Naive thymus-derived CD4-positive, alpha-beta T cell (primary cell): Measurements from ENCODE around the gene EIF2AK2. TPM values are rescaled to one million over a fixed set of nuclear protein-coding genes. Genes with fewer than 3 reads are reported as not detected.
"Not testable (repeated sequence)": the region's sequence is repeated elsewhere in the genome, so short reads cannot be mapped to it uniquely, and the experiment has no call there.

Source experiments
- ATAC-seq: fragments of 150-1000 bp; cut with Tn5 transposase; 2 replicates; pipeline ENCODE4 v1.10.0; 2021; ENCODE audit warnings: mild to moderate bottlenecking, moderate library complexity
- CTCF ChIA-PET: fragments of 350-600 bp; sonication (Branson Sonifier 250); formaldehyde crosslinking; loops from one replicate; lab custom pipeline; 2021; ENCODE audit warnings: antibody characterized with exemption; lab: Charles Lee
- POLR2A ChIA-PET: fragments of 350-600 bp; sonication (Branson Sonifier 250); formaldehyde crosslinking; loops from one replicate; lab custom pipeline; 2021; ENCODE audit warnings: antibody characterized with exemption, inconsistent platforms; lab: Charles Lee
- DNase-seq, 9 donors: peaks; one replicate each; pipeline versions ENCODE4 v3.0.0 to v3.0.0-alpha.2; 2020 to 2022; ENCODE audit warnings: mixed read lengths in 1 of 9
- H3K27ac ChIP-seq: one replicate; pipeline ENCODE4 v1.7.0; 2013; ENCODE audit warnings: mild to moderate bottlenecking, low read depth, low read length, moderate library complexity
- H3K27me3 ChIP-seq, 2 donors: one replicate each; pipeline ENCODE4 v1.7.0; 2013; ENCODE audit warnings: low read length in 2 of 2, mild to moderate bottlenecking in 2 of 2, moderate library complexity in 2 of 2; ENCODE audit not compliant: control insufficient read depth in 2 of 2, insufficient read depth in 2 of 2
- H3K36me3 ChIP-seq, 3 experiments: 1 replicate in 2 of 3; 2 replicates in 1 of 3; pipeline ENCODE4 v1.7.0; 2013; ENCODE audit warnings: low read length in 3 of 3, mild to moderate bottlenecking in 3 of 3, moderate library complexity in 1 of 3; ENCODE audit not compliant: insufficient read depth in 3 of 3, control insufficient read depth in 2 of 3
- H3K4me1 ChIP-seq, 2 donors: one replicate each; pipeline ENCODE4 v1.7.0; 2013; ENCODE audit warnings: low read length in 2 of 2, mild to moderate bottlenecking in 2 of 2, moderate library complexity in 1 of 2; ENCODE audit not compliant: control insufficient read depth in 2 of 2, insufficient read depth in 2 of 2
- H3K4me3 ChIP-seq: 2 replicates; pipeline ENCODE4 v1.7.0; 2013; ENCODE audit warnings: mild to moderate bottlenecking, low read length
- H3K9me3 ChIP-seq, 3 experiments: 1 replicate in 2 of 3; 2 replicates in 1 of 3; pipeline ENCODE4 v1.7.0; 2013; ENCODE audit warnings: low read length in 3 of 3; ENCODE audit not compliant: control insufficient read depth in 2 of 3
- H3K27ac Mint-ChIP-seq, 9 donors: one replicate each; pipeline ENCODE4 v1.8.0; 2020 to 2022; ENCODE audit warnings: mixed read lengths in 9 of 9, mild to moderate bottlenecking in 8 of 9, moderate library complexity in 5 of 9, inconsistent platforms in 2 of 9
- H3K27me3 Mint-ChIP-seq, 5 donors: one replicate each; pipeline ENCODE4 v1.8.0; 2021 to 2022; ENCODE audit warnings: mixed read lengths in 5 of 5, mild to moderate bottlenecking in 1 of 5
- H3K36me3 Mint-ChIP-seq, 5 donors: one replicate each; pipeline ENCODE4 v1.8.0; 2020 to 2022; ENCODE audit warnings: mixed read lengths in 5 of 5, mild to moderate bottlenecking in 3 of 5, inconsistent platforms in 1 of 5
- H3K4me1 Mint-ChIP-seq, 7 donors: one replicate each; pipeline ENCODE4 v1.8.0; 2020 to 2022; ENCODE audit warnings: mixed read lengths in 7 of 7, mild to moderate bottlenecking in 3 of 7, inconsistent platforms in 1 of 7
- H3K4me3 Mint-ChIP-seq, 10 donors: one replicate each; pipeline ENCODE4 v1.8.0; 2020 to 2022; ENCODE audit warnings: mild to moderate bottlenecking in 10 of 10, mixed read lengths in 10 of 10, moderate library complexity in 6 of 10, inconsistent platforms in 2 of 10
- H3K9me3 Mint-ChIP-seq, 11 donors: one replicate each; pipeline ENCODE4 v1.8.0; 2020 to 2022; ENCODE audit warnings: mixed read lengths in 11 of 11, mild to moderate bottlenecking in 4 of 11, inconsistent platforms in 1 of 11, moderate library complexity in 1 of 11
- intact Hi-C, 2 donors: fragments of 100-400 bp; cut with micrococcal nuclease; formaldehyde crosslinking; loops; one replicate each; pipeline ENCODE4 v1.15.1; 2023
- polyA plus RNA-seq, 2 donors: library from polyadenylated mRNA; unstranded; fragments of 300-500 nt; fragmentation: Illumina TruSeq; gene quantifications; one replicate each; pipeline ENCODE4 v1.2.3, GENCODE V29; 2021
- total RNA-seq, 6 experiments: library from RNA in 5 of 6; stranded (reverse) in 5 of 6; gene quantifications; 1 replicate in 5 of 6; 2 replicates in 1 of 6; pipeline ENCODE4 v1.2.3 and lab custom pipeline; 2021 to 2026

EIF2AK2 gene
- total and polyA plus RNA-seq, 7 experiments from 2014 or later = 20.4 to 91.9 (median 23.5) TPM

- ChIA-PET POLR2A (interaction anchor here (0.6 kb wide), 1 partner anchor 114 kb away, joined by 3 read pairs; no protein-coding TSS in a partner anchor), CTCF (no interaction called here)
- Mint-ChIP-seq H3K9me3 (peaks cover 3 to 33% (median 9%) of the 10 kb centered on the region in 11 donors), H3K27ac (peak overlapping the region in 5 of 9 donors; percentile 34 to 78 (median 69)), H3K4me1 (peaks cover 13 to 53% (median 43%) of the 10 kb centered on the region in 7 donors), H3K27me3 (peaks cover 0 to 2% (median 0%) of the 10 kb centered on the region in 5 donors), H3K36me3 (peaks cover 13 to 59% (median 42%) of the 10 kb centered on the region in 5 donors), H3K4me3 (no peak overlapping the region)
- peaks cover 6 to 45% (median 7%) of the 10 kb centered on the region in 3 experiments for H3K36me3 ChIP-seq
- H3K9me3 ChIP-seq = peaks cover 0 to 9% (median 0%) of the 10 kb centered on the region in 3 experiments
- DNase-seq = no peak
- no peaks in the 10 kb centered on the region for H3K27me3 ChIP-seq
- H3K4me3 ChIP-seq = no peak overlapping the region
- H3K27ac ChIP-seq = no peak overlapping the region
- peaks cover 10 to 15% of the 10 kb centered on the region in 2 donors for H3K4me1 ChIP-seq
- ATAC-seq = no peak
- intact Hi-C loops = no loop called here
Observed at GRCh38 chr2:37201208-37201607, 44.4 kb upstream of the EIF2AK2 start.

- peak overlapping the region in 4 of 9 donors; percentile 25 to 99 (median 42) for H3K27ac Mint-ChIP-seq
- Histone ChIP-seq H3K4me1 (peaks cover 10 to 15% of the 10 kb centered on the region in 2 donors), H3K36me3 (peaks cover 0 to 28% (median 2%) of the 10 kb centered on the region in 3 experiments), H3K4me3 (no peak overlapping the region), H3K9me3 (peaks cover 0 to 3% (median 0%) of the 10 kb centered on the region in 3 experiments), H3K27ac (no peak overlapping the region), H3K27me3 (no peaks in the 10 kb centered on the region)
- DNase-seq = no peak
- ChIA-PET POLR2A (interaction anchor here (2.1 to 2.8 kb wide), 3 partner anchors 17 to 42 kb away, joined by 4 to 15 read pairs (median 14); partner anchors contain the start of genes CEBPZ, EIF2AK2 and NDUFAF7), CTCF (no interaction called here)
- peaks cover 0 to 8% (median 3%) of the 10 kb centered on the region in 11 donors for H3K9me3 Mint-ChIP-seq
- peaks cover 13 to 52% (median 34%) of the 10 kb centered on the region in 7 donors for H3K4me1 Mint-ChIP-seq
- peaks cover 0 to 3% (median 0%) of the 10 kb centered on the region in 5 donors for H3K27me3 Mint-ChIP-seq
- H3K36me3 Mint-ChIP-seq = peaks cover 7 to 34% (median 19%) of the 10 kb centered on the region in 5 donors
- intact Hi-C loops = no loop called here
- H3K4me3 Mint-ChIP-seq = peak overlapping the region in 2 of 10 donors; percentile 20 to 37
- ATAC-seq = no peak
Observed at GRCh38 chr2:37198681-37199065, 41.9 kb upstream of the EIF2AK2 start.

- ATAC-seq (peak; percentile 92), DNase-seq (peak; percentile 82 to 91 (median 88))
- Histone ChIP-seq H3K27me3 (no peaks in the 10 kb centered on the region), H3K4me3 (peak within 1 kb of the TSS; percentile 90), H3K27ac (peak within 1 kb of the TSS; percentile 82), H3K36me3 (peaks cover 0 to 14% (median 0%) of the 10 kb centered on the region in 3 experiments), H3K9me3 (no peaks in the 10 kb centered on the region), H3K4me1 (peaks cover 10 to 15% of the 10 kb centered on the region in 2 donors)
- CTCF ChIA-PET = no interaction called here
- POLR2A ChIA-PET = interaction anchor here (0.6 to 2.8 kb wide), 8 partner anchors 19 to 112 kb away, joined by 3 to 15 read pairs (median 4); partner anchors contain the start of genes CEBPZ, EIF2AK2, GPATCH11 and NDUFAF7
- intact Hi-C loops = loop anchor here (1.0 to 2.0 kb wide), 8 partner anchors 35 to 230 kb away; partner anchors contain the start of genes CEBPZ (in 2 of the 2), NDUFAF7 (in 2 of the 2), STRN (in 2 of the 2) and EIF2AK2 (in 1 of the 2)
- peaks cover 3 to 17% (median 5%) of the 10 kb centered on the region in 5 donors for H3K36me3 Mint-ChIP-seq
- peak within 1 kb of the TSS; percentile 93 to 99 (median 99) for H3K27ac Mint-ChIP-seq
- H3K27me3 Mint-ChIP-seq = peaks cover 0 to 5% (median 0%) of the 10 kb centered on the region in 5 donors
- peak within 1 kb of the TSS; percentile 93 to 100 (median 99) for H3K4me3 Mint-ChIP-seq
- peaks cover 14 to 47% (median 34%) of the 10 kb centered on the region in 7 donors for H3K4me1 Mint-ChIP-seq
- H3K9me3 Mint-ChIP-seq = peaks cover 0 to 4% (median 0%) of the 10 kb centered on the region in 11 donors
Observed at GRCh38 chr2:37196320-37197195, 39.8 kb upstream of the EIF2AK2 start, which contains the start of gene CEBPZOS. TSS of gene CEBPZOS (plus strand) at chr2:37196496. CDS start at chr2:37199705, 3,209 bp downstream.

GRCh38 chr2:37195862-37196319 lies 39.1 kb upstream of the EIF2AK2 start:
- peak overlapping the region; percentile 90 for H3K4me3 ChIP-seq
- H3K27ac Mint-ChIP-seq = peak overlapping the region; percentile 93 to 99 (median 99)
- intact Hi-C loops = loop anchor here (1.0 to 2.0 kb wide), 8 partner anchors 35 to 230 kb away; partner anchors contain the start of genes CEBPZ (in 2 of the 2), NDUFAF7 (in 2 of the 2), STRN (in 2 of the 2) and EIF2AK2 (in 1 of the 2)
- POLR2A ChIA-PET = interaction anchor here (0.8 to 1.3 kb wide), 3 partner anchors 11 to 111 kb away, joined by 4 to 10 read pairs (median 4); partner anchors contain the start of gene GPATCH11
- H3K27me3 Mint-ChIP-seq, ATAC-seq, H3K9me3 ChIP-seq, H3K27me3 ChIP-seq, H3K9me3 Mint-ChIP-seq, DNase-seq, CTCF ChIA-PET: not testable (repeated sequence)
- H3K27ac ChIP-seq = peak overlapping the region; percentile 82
- peaks cover 14 to 43% (median 30%) of the 10 kb centered on the region in 7 donors for H3K4me1 Mint-ChIP-seq
- peaks cover 0 to 11% (median 4%) of the 10 kb centered on the region in 5 donors for H3K36me3 Mint-ChIP-seq
- H3K4me3 Mint-ChIP-seq = peak overlapping the region; percentile 93 to 100 (median 99)
- peaks cover 10 to 15% of the 10 kb centered on the region in 2 donors for H3K4me1 ChIP-seq
- peaks cover 0 to 11% (median 0%) of the 10 kb centered on the region in 3 experiments for H3K36me3 ChIP-seq

DNA sequence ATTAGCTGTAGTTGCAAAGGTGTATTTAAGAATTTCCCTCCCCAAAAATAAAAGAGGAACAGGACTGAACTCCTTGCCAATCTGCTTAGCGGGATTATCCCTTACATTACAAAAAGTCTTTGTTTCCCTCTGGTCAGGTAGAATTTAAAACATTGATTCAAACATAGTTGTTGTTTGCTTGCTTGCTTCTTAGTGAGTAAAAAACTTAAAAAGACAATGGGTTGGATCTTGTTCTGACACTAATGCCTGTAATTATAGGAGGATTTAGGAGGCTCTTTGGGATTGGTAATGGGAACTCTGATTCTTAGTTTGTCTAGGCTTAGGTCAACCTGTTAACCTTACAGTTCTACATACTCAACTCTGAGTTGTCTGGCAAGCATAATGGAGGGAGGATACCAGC lies 35.8 kb upstream of the EIF2AK2 start:
- ATAC-seq (no peak), DNase-seq (no peak)
- Mint-ChIP-seq H3K4me3 (no peak overlapping the region), H3K9me3 (peaks cover 0 to 4% (median 0%) of the 10 kb centered on the region in 11 donors), H3K27ac (no peak overlapping the region), H3K4me1 (peaks cover 5 to 14% (median 10%) of the 10 kb centered on the region in 7 donors), H3K27me3 (peaks cover 0 to 10% (median 5%) of the 10 kb centered on the region in 5 donors), H3K36me3 (peaks cover 0 to 5% (median 3%) of the 10 kb centered on the region in 5 donors)
- H3K4me1 ChIP-seq = peaks cover 5 to 6% of the 10 kb centered on the region in 2 donors
- POLR2A ChIA-PET = no interaction called here
- CTCF ChIA-PET = no interaction called here
- H3K36me3 ChIP-seq = peaks cover 0 to 5% (median 0%) of the 10 kb centered on the region in 3 experiments
- H3K27ac ChIP-seq = no peak overlapping the region
- intact Hi-C loops = no loop called here
- no peaks in the 10 kb centered on the region for H3K27me3 ChIP-seq
- no peaks in the 10 kb centered on the region for H3K9me3 ChIP-seq
- H3K4me3 ChIP-seq = no peak overlapping the region

DNA sequence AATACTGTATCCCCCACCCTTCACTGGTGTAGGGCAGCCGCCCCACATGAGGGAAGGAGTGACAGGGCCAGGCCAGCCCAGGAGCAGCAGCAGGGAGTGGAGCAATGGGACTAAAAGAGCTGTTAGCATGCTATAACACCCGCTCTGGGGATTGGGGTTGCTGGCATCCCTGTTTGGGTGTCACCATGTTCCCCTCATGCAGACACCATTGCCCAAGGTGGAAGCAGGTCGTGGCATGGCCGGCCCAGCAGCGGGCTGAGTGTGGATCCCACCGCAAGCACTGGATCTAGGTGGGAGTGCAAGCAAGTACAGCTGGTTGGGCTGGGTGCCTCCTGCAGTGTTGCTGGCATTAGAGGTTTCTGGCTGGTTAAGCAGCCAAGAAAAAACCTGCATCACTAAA lies 35.0 kb upstream of the EIF2AK2 start:
- DNase-seq (no peak), ATAC-seq (no peak)
- Histone ChIP-seq H3K4me3 (no peak overlapping the region), H3K9me3 (no peaks in the 10 kb centered on the region), H3K27ac (no peak overlapping the region), H3K27me3 (no peaks in the 10 kb centered on the region), H3K4me1 (no peaks in the 10 kb centered on the region), H3K36me3 (peaks cover 0 to 4% (median 0%) of the 10 kb centered on the region in 3 experiments)
- Mint-ChIP-seq H3K27ac (no peak overlapping the region), H3K4me1 (peaks cover 0 to 6% (median 4%) of the 10 kb centered on the region in 7 donors), H3K4me3 (no peak overlapping the region), H3K36me3 (peaks cover 0 to 5% (median 3%) of the 10 kb centered on the region in 5 donors), H3K9me3 (peaks cover 0 to 4% (median 0%) of the 10 kb centered on the region in 11 donors), H3K27me3 (peaks cover 0 to 14% (median 5%) of the 10 kb centered on the region in 5 donors)
- CTCF ChIA-PET = no interaction called here
- POLR2A ChIA-PET = no interaction called here
- intact Hi-C loops = no loop called here
